Measurements from ENCODE around the gene PPP1R26. TPM values are rescaled to one million over a fixed set of nuclear protein-coding genes. Genes with fewer than 3 reads are reported as not detected.

The PPP1R26 gene
- total and polyA plus RNA-seq, 2 of the 4 experiments (the other 2 are of a cell fraction), result 3.8 to 5.6 TPM

DNA sequence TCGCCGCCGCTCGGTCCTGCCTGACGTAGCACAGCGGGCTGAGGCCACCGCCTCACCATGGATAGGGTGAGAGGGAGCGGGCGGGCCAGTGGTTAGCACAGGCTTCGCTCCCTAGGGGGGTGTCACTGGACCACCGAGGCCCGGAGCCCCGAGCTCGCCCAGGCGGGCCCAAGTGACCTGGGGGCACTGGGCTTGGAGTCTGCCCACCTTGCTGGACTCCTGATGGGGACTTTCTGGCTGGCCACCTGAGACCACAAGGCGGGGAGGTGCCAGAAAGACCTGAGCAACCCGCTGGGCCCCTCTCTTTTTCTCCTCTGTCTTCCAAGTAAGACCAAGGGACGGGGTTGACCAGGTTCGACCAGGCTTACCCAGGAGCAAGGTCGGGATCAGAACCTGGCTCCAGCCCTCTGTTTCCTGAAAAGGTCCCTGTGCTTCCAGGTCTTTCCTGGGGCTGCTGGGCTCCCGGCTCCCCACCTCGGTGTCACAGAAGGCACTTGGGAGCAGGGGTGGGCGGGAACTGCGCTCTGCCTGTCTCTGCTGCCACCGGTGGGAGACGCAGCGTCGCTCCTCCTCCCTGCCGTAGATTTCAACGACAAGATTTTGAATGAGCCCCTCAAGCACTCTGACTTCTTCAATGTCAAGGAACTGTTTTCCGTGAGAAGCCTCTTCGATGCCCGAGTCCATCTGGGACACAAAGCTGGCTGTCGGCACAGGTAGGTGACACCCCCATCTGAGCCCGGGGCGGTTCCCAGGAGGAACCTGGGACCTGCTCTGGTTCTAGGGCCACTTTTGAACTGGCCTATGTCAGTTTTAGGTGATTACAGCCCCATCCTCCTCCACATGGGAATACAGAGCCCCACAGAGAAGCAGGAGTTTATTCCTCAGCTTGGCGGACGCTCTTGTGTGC, 21.9 kb downstream of the PPP1R26 start:
- peaks cover 35% of the 10 kb centered on the region for H4K20me1 ChIP-seq (ENCODE audit: insufficient read depth, low read length)
- peak overlapping the region; percentile 89 for H3K4me3 ChIP-seq (ENCODE audit: insufficient read depth, low read depth, low read length)
- H3K18ac ChIP-seq (ENCODE audit: low read depth, low read length), result no peak overlapping the region
- 54% methylated on average over 17 of the region's 38 CpGs; no CpG with 5 or more reads in 1 of the 2 experiments for WGBS, 2 experiments (ENCODE audit: extremely low coverage in 2 of 2, insufficient read length in 1 of 2)
- peaks cover 4 to 37% of the 10 kb centered on the region in 2 experiments for H3K79me1 ChIP-seq (ENCODE audit: low read depth in 1 of 2, low read length in 2 of 2)
- CTCF ChIA-PET, result no interaction called here
- no peak overlapping the region for H2BK120ac ChIP-seq (ENCODE audit: low read depth, low read length)
- no peaks in the 10 kb centered on the region for H3K9me3 ChIP-seq (ENCODE audit: control insufficient read depth, insufficient read depth, low read length)
- in situ Hi-C loops (cut with MboI; ENCODE audit: low sequenced_read_pairs) (no loop called here), intact Hi-C loops (cut with micrococcal nuclease) (no loop called here), dilution Hi-C loops (cut with HindIII; ENCODE audit: low sequenced_read_pairs, unreplicated experiment) (no loop called here)
- no peaks in the 10 kb centered on the region for H3K9me1 ChIP-seq (ENCODE audit: insufficient read depth, low read length)
- H3K23ac ChIP-seq (ENCODE audit: low read depth, low read length), result no peak overlapping the region
- peak overlapping the region; percentile 62 for H3K9ac ChIP-seq (ENCODE audit: low read depth, low read length)
- no peaks in the 10 kb centered on the region for H3K27me3 ChIP-seq (ENCODE audit: control insufficient read depth, insufficient read depth, low read length)
- H3K56ac ChIP-seq (ENCODE audit: extremely low read depth, insufficient read depth, low read length), result no peak overlapping the region
- H3K27ac ChIP-seq (ENCODE audit: insufficient read depth, low read length), result peak overlapping the region; percentile 79; the same call in 1 of the 2 replicates
- peaks cover 6% of the 10 kb centered on the region; the same call in 1 of the 2 replicates for H3K4me1 ChIP-seq (ENCODE audit: control insufficient read depth, insufficient read depth, low read length)
- no peak overlapping the region for H2BK5ac ChIP-seq (ENCODE audit: low read depth, low read length, poor library complexity, severe bottlenecking)
- 0 out of 2 replicates have a peak overlapping the region, but pooled peaks have one; percentile 56 for H3K4ac ChIP-seq (ENCODE audit: low read depth, low read length)
- H4K91ac ChIP-seq (ENCODE audit: insufficient read depth, low read depth, low read length), result no peak overlapping the region
- H2AFZ ChIP-seq (replicated peaks; ENCODE audit: low read length, poor library complexity), result peak overlapping the region; percentile 98
- H2AK5ac ChIP-seq (ENCODE audit: low read depth, low read length), result no peak overlapping the region
- H3K14ac ChIP-seq (replicated peaks; ENCODE audit: low read depth, low read length), result no peak overlapping the region
- peaks cover 27% of the 10 kb centered on the region for H3K36me3 ChIP-seq (ENCODE audit: control insufficient read depth, insufficient read depth, low read length)
- no peak for ATAC-seq (ENCODE audit: low read depth)
- H2AK9ac ChIP-seq (replicated peaks; ENCODE audit: low read depth, low read length, poor library complexity), result peak overlapping the region; percentile 97
- H4K5ac ChIP-seq (ENCODE audit: low read depth, low read length), result no peak overlapping the region
- H2BK20ac ChIP-seq (ENCODE audit: low read depth, low read length), result no peak overlapping the region
- POLR2A ChIA-PET (ENCODE audit: unreplicated experiment), result no interaction called here
- TF ChIP-seq NFE2L2 (IDR thresholded peaks at IDR 0.05; ENCODE audit: low read depth, low read length) (no peak), BHLHE40 (IDR thresholded peaks at IDR 0.05; ENCODE audit: low read depth, low read length) (peak; percentile 91; the same call in 1 of the 2 replicates)
- no peak overlapping the region; a peak in 1 of 4 replicates for H4K8ac ChIP-seq (ENCODE audit: low read depth in 2 of 2, low read length in 2 of 2)
- DNase-seq, result no peak
- H3K4me2 ChIP-seq (ENCODE audit: low read depth, low read length), result peak overlapping the region; percentile 73
- no TSS peak for BruUV-seq (replicated peaks)
- no peak overlapping the region for H2BK15ac ChIP-seq (ENCODE audit: low read depth, low read length)
